H9 (cell line): Measurements from ENCODE around the gene POFUT2. TPM values are rescaled to one million over a fixed set of nuclear protein-coding genes. Genes with fewer than 3 reads are reported as not detected.

Experiments
- DNase-seq: peaks from one replicate; pipeline ENCODE4 v3.0.0-alpha.2; 2017
- H2AFZ ChIP-seq: one replicate; pipeline ENCODE4 v1.6.1; 2013; ENCODE audit warnings: mild to moderate bottlenecking, low read length, control low read depth, moderate library complexity
- H2AK5ac ChIP-seq: 2 replicates; pipeline ENCODE4 v1.6.1; 2013; ENCODE audit warnings: low read length, control low read depth, mixed read lengths; ENCODE audit not compliant: insufficient read length
- H2BK120ac ChIP-seq: one replicate; pipeline ENCODE4 v1.6.1; 2013; ENCODE audit warnings: low read depth, mild to moderate bottlenecking, low read length, control low read depth, inconsistent platforms; ENCODE audit not compliant: poor library complexity, severe bottlenecking
- H2BK12ac ChIP-seq: 2 replicates; pipeline ENCODE4 v1.6.1; 2013; ENCODE audit warnings: low read length, control low read depth, mixed read lengths, low read depth; ENCODE audit not compliant: insufficient read length
- H2BK15ac ChIP-seq: 2 replicates; pipeline ENCODE4 v1.6.1; 2013; ENCODE audit warnings: low read depth, low read length, control low read depth
- H2BK20ac ChIP-seq: one replicate; pipeline ENCODE4 v1.6.1; 2013; ENCODE audit warnings: low read depth, mild to moderate bottlenecking, low read length, control low read depth, inconsistent platforms; ENCODE audit not compliant: poor library complexity, severe bottlenecking
- H2BK5ac ChIP-seq: 2 replicates; pipeline ENCODE4 v1.6.1; 2013; ENCODE audit warnings: low read length, control low read depth, mixed read lengths; ENCODE audit not compliant: insufficient read length
- H3K14ac ChIP-seq: 2 replicates; pipeline ENCODE4 v1.6.1; 2013; ENCODE audit warnings: low read length, control low read depth; ENCODE audit not compliant: insufficient read depth
- H3K18ac ChIP-seq: 2 replicates; pipeline ENCODE4 v1.6.1; 2013; ENCODE audit warnings: low read depth, mild to moderate bottlenecking, mixed read lengths, low read length, control low read depth; ENCODE audit not compliant: insufficient read length
- H3K23ac ChIP-seq: 2 replicates; pipeline ENCODE4 v1.6.1; 2013; ENCODE audit warnings: low read length, control low read depth, mixed read lengths, low read depth; ENCODE audit not compliant: insufficient read length
- H3K23me2 ChIP-seq: 2 replicates; pipeline ENCODE4 v1.6.1; 2013; ENCODE audit warnings: low read depth, mild to moderate bottlenecking, mixed read lengths, low read length, control low read depth; ENCODE audit not compliant: insufficient read length, poor library complexity, severe bottlenecking
- H3K27ac ChIP-seq: 2 replicates; pipeline ENCODE4 v1.5.1; 2013; ENCODE audit warnings: low read length, control low read depth, mixed read lengths, low read depth; ENCODE audit not compliant: insufficient read length
- H3K27me3 ChIP-seq: 2 replicates; pipeline ENCODE4 v1.6.1; 2013; ENCODE audit warnings: low read length, control low read depth, inconsistent platforms; ENCODE audit not compliant: insufficient read depth
- H3K4ac ChIP-seq: 2 replicates; pipeline ENCODE4 v1.6.1; 2013; ENCODE audit warnings: low read depth, mild to moderate bottlenecking, control low read depth, inconsistent platforms, low read length, moderate library complexity
- H3K4me1 ChIP-seq: 2 replicates; pipeline ENCODE4 v1.6.1; 2013; ENCODE audit warnings: low read length, control low read depth, inconsistent platforms; ENCODE audit not compliant: insufficient read depth
- H3K4me2 ChIP-seq: 2 replicates; pipeline ENCODE4 v1.6.1; 2013; ENCODE audit warnings: low read length, control low read depth, mixed read lengths; ENCODE audit not compliant: insufficient read length, insufficient read depth
- H3K56ac ChIP-seq: 2 replicates; pipeline ENCODE4 v1.6.1; 2013; ENCODE audit warnings: low read depth, mild to moderate bottlenecking, mixed read lengths, low read length, control low read depth; ENCODE audit not compliant: insufficient read length
- H3K79me1 ChIP-seq: 2 replicates; pipeline ENCODE4 v1.6.1; 2013; ENCODE audit warnings: low read depth, mild to moderate bottlenecking, moderate library complexity, low read length, control low read depth, inconsistent platforms; ENCODE audit not compliant: insufficient read depth, poor library complexity, severe bottlenecking
- H3K79me2 ChIP-seq: 2 replicates; pipeline ENCODE4 v1.6.1; 2013; ENCODE audit warnings: low read length, control low read depth, inconsistent platforms; ENCODE audit not compliant: insufficient read depth
- H3K9ac ChIP-seq: 2 replicates; pipeline ENCODE4 v1.6.1; 2013; ENCODE audit warnings: low read length, control low read depth, mixed read lengths; ENCODE audit not compliant: insufficient read length; ENCODE audit errors: extremely low read depth
- H3K9me3 ChIP-seq: one replicate; pipeline ENCODE4 v1.6.1; 2013; ENCODE audit warnings: low read depth, low read length, inconsistent platforms; ENCODE audit not compliant: control insufficient read depth
- H3T11ph ChIP-seq: one replicate; pipeline ENCODE4 v1.6.1; 2013; ENCODE audit warnings: mild to moderate bottlenecking, low read length, control low read depth, inconsistent platforms
- H4K20me1 ChIP-seq: one replicate; pipeline ENCODE4 v1.6.1; 2013; ENCODE audit not compliant: control insufficient read depth, insufficient read length, insufficient read depth
- H4K5ac ChIP-seq: 2 replicates; pipeline ENCODE4 v1.6.1; 2013; ENCODE audit warnings: low read depth, mild to moderate bottlenecking, mixed read lengths, low read length, control low read depth; ENCODE audit not compliant: insufficient read length
- H4K8ac ChIP-seq: replicated peaks from 2 replicates; pipeline ENCODE4 v1.6.1; 2013; ENCODE audit warnings: low read length, control low read depth, mixed read lengths, low read depth; ENCODE audit not compliant: insufficient read length
- H4K91ac ChIP-seq: 2 replicates; pipeline ENCODE4 v1.6.1; 2013; ENCODE audit warnings: low read depth, mild to moderate bottlenecking, moderate library complexity, mixed read lengths, low read length, control low read depth; ENCODE audit not compliant: insufficient read length
- H3K27ac Mint-ChIP-seq, 3 experiments: 2 replicates in 2 of 3; 3 replicates in 1 of 3; pipeline ENCODE4 v1.8.0; 2020 to 2021; ENCODE audit warnings: mixed read lengths in 3 of 3, mild to moderate bottlenecking in 1 of 3, moderate library complexity in 1 of 3
- H3K27me3 Mint-ChIP-seq: 2 replicates; pipeline ENCODE4 v1.8.0; 2021; ENCODE audit warnings: low read depth, mild to moderate bottlenecking, moderate library complexity, mixed read lengths
- H3K36me3 Mint-ChIP-seq, 3 experiments: 2 replicates in 2 of 3; 3 replicates in 1 of 3; pipeline ENCODE4 v1.8.0; 2020 to 2021; ENCODE audit warnings: low read depth in 3 of 3, mixed read lengths in 3 of 3; ENCODE audit not compliant: insufficient read depth in 1 of 3
- H3K4me1 Mint-ChIP-seq, 2 experiments: 2 replicates each; pipeline ENCODE4 v1.8.0; 2020; ENCODE audit warnings: mixed read lengths in 2 of 2
- H3K4me3 Mint-ChIP-seq, 2 experiments: 2 replicates in 1 of 2; 3 replicates in 1 of 2; pipeline ENCODE4 v1.8.0; 2020 to 2021; ENCODE audit warnings: mild to moderate bottlenecking in 2 of 2, mixed read lengths in 2 of 2, moderate library complexity in 1 of 2
- H3K9me3 Mint-ChIP-seq, 2 experiments: 2 replicates in 1 of 2; 3 replicates in 1 of 2; pipeline ENCODE4 v1.8.0; 2020; ENCODE audit warnings: mild to moderate bottlenecking in 2 of 2, mixed read lengths in 2 of 2, moderate library complexity in 1 of 2
- CTCF ChIP-seq: fragments of 200-600 bp; sonication (generic); conservative IDR thresholded peaks from 3 replicates; pipeline ENCODE4 v1.8.0; 2021; ENCODE audit warnings: antibody characterized with exemption, mild to moderate bottlenecking
- WGBS: extraction: QIAGEN DNeasy Blood & Tissue Kit; methylation state at CpG from one replicate; pipeline ENCODE4 v1.1.7; 2013; ENCODE audit warnings: missing lambda C conversion rate, low lambda C conversion rate, mixed read lengths; ENCODE audit not compliant: insufficient read length; ENCODE audit errors: extremely low coverage; 5-methylcytosine and 5-hydroxymethylcytosine counted together
- total RNA-seq: library from RNA; stranded (reverse); gene quantifications from 2 replicates; pipeline ENCODE4 v1.2.1, GENCODE V29; 2021

Gene POFUT2
- total RNA-seq, 1 experiment from 2014 or later = 34.8 TPM

GRCh38 chr21:45325206-45326168, 37.8 kb upstream of the POFUT2 start:
- Histone ChIP-seq H3K4me1 (no peaks in the 10 kb centered on the region), H2BK5ac (no peak overlapping the region), H4K5ac (no peak overlapping the region), H2BK15ac (no peak overlapping the region), H2BK120ac (no peak overlapping the region), H3K27ac (no peak overlapping the region), H3K56ac (no peak overlapping the region), H3K23ac (no peak overlapping the region), H3K9ac (no peak overlapping the region), H2AK5ac (no peak overlapping the region), H4K20me1 (no peaks in the 10 kb centered on the region), H3K4ac (no peak overlapping the region), H3T11ph (no peak overlapping the region), H3K79me2 (no peaks in the 10 kb centered on the region), H2BK20ac (no peak overlapping the region), H3K18ac (no peak overlapping the region), H3K27me3 (no peaks in the 10 kb centered on the region), H4K91ac (no peak overlapping the region), H3K23me2 (no peaks in the 10 kb centered on the region), H3K4me2 (no peak overlapping the region), H2AFZ (no peak overlapping the region), H3K79me1 (no peaks in the 10 kb centered on the region), H2BK12ac (no peak overlapping the region), H4K8ac (no peak overlapping the region), H3K14ac (no peak overlapping the region; the same call in 1 of the 2 replicates), H3K9me3 (no peaks in the 10 kb centered on the region)
- peaks cover 8% of the 10 kb centered on the region for H3K27me3 Mint-ChIP-seq
- no peak overlapping the region for H3K4me3 Mint-ChIP-seq
- peaks cover 27 to 38% of the 10 kb centered on the region in 2 experiments for H3K4me1 Mint-ChIP-seq
- no peak for TF ChIP-seq CTCF
- H3K36me3 Mint-ChIP-seq = 0 out of 7 replicates have a peak, but pooled peaks cover 0 to 2% (median 0%) of the 10 kb centered on the region in 3 experiments
- no peak overlapping the region for H3K27ac Mint-ChIP-seq
- WGBS = no CpG with 5 or more reads among the region's 32 CpGs
- H3K9me3 Mint-ChIP-seq = no peaks in the 10 kb centered on the region
- no peak for DNase-seq
